Keratinocyte (primary cell): ENCODE data around the gene TSPAN18. TPM values are rescaled to one million over a fixed set of nuclear protein-coding genes. Genes with fewer than 3 reads are reported as not detected.

Experiments
- DNase-seq: peaks from one replicate; pipeline ENCODE4 v3.0.0-alpha.2; 2011; ENCODE audit warnings: low read depth, missing footprints, low spot score
- FAIRE-seq: peaks from 2 replicates; lab custom pipeline; 2011; peaks lifted over from hg19 to GRCh38; lab: Jason Lieb, UNC
- H2AFZ ChIP-seq: 2 replicates; pipeline ENCODE4 v1.6.0; 2012; ENCODE audit warnings: low read length, control low read depth, inconsistent platforms; ENCODE audit not compliant: control insufficient read depth
- H3K27ac ChIP-seq: 2 replicates; pipeline ENCODE4 v1.5.1; 2011; ENCODE audit warnings: low read length; ENCODE audit not compliant: control insufficient read depth, insufficient read depth
- H3K27me3 ChIP-seq: 3 replicates; pipeline ENCODE4 v1.6.0; 2011; ENCODE audit warnings: low read length; ENCODE audit not compliant: control insufficient read depth, insufficient read depth; ENCODE audit errors: extremely low read depth
- H3K36me3 ChIP-seq, 2 experiments: 2 replicates in 1 of 2; 3 replicates in 1 of 2; pipeline ENCODE4 v1.5.1; 2011; ENCODE audit warnings: low read length in 2 of 2, mild to moderate bottlenecking in 1 of 2; ENCODE audit not compliant: control insufficient read depth in 2 of 2, insufficient read depth in 2 of 2; ENCODE audit errors: extremely low read depth in 1 of 2
- H3K4me1 ChIP-seq: 3 replicates; pipeline ENCODE4 v1.5.1; 2011; ENCODE audit warnings: low read length; ENCODE audit not compliant: control insufficient read depth, insufficient read depth; ENCODE audit errors: extremely low read depth
- H3K4me2 ChIP-seq: 3 replicates; pipeline ENCODE4 v1.6.0; 2011; ENCODE audit warnings: low read depth, low read length; ENCODE audit not compliant: control insufficient read depth, insufficient read depth; ENCODE audit errors: extremely low read depth
- H3K4me3 ChIP-seq, 3 experiments: fragments of 200-600 bp in 1 of 3; sonication (generic) in 1 of 3; 2 replicates in 2 of 3; 3 replicates in 1 of 3; pipeline ENCODE4 v1.5.1; 2011 to 2016; ENCODE audit warnings: low read length in 3 of 3, mild to moderate bottlenecking in 3 of 3, control low read depth in 2 of 3, inconsistent platforms in 1 of 3, low read depth in 1 of 3, mixed read lengths in 1 of 3, mixed run types in 1 of 3, moderate library complexity in 1 of 3; ENCODE audit not compliant: control insufficient read depth in 2 of 3, insufficient read depth in 2 of 3; ENCODE audit errors: extremely low read depth in 1 of 3
- H3K79me2 ChIP-seq: 2 replicates; pipeline ENCODE4 v1.6.0; 2012; ENCODE audit warnings: low read length; ENCODE audit not compliant: control insufficient read depth, insufficient read depth
- H3K9ac ChIP-seq: 3 replicates; pipeline ENCODE4 v1.6.0; 2011; ENCODE audit warnings: low read length; ENCODE audit not compliant: control insufficient read depth, insufficient read depth; ENCODE audit errors: extremely low read depth
- H3K9me1 ChIP-seq: 3 replicates; pipeline ENCODE4 v1.6.0; 2011; ENCODE audit warnings: low read length; ENCODE audit not compliant: control insufficient read depth, insufficient read depth; ENCODE audit errors: extremely low read depth
- H3K9me3 ChIP-seq: 2 replicates; pipeline ENCODE4 v1.5.1; 2012; ENCODE audit warnings: low read depth, low read length; ENCODE audit not compliant: control insufficient read depth
- H4K20me1 ChIP-seq: 3 replicates; pipeline ENCODE4 v1.6.0; 2011; ENCODE audit warnings: low read length; ENCODE audit not compliant: control insufficient read depth, insufficient read depth; ENCODE audit errors: extremely low read depth
- EZH2 ChIP-seq: IDR thresholded peaks from one replicate; pipeline ENCODE4 v1.6.1; 2012; ENCODE audit warnings: inconsistent platforms, mild to moderate bottlenecking, low read length, moderate library complexity
- dilution Hi-C: fragments of 300-500 bp; cut with MboI; formaldehyde crosslinking; loops from one replicate; pipeline ENCODE4 v1.7.0; 2020; ENCODE audit warnings: low sequenced_read_pairs; ENCODE audit not compliant: extremely low pct_ligation_motif_present
- polyA plus RNA-seq, 5 experiments: library from polyadenylated mRNA; depleted of rRNA in 3 of 5; stranded (reverse) in 3 of 5; stranded (forward) in 1 of 5; unstranded in 1 of 5; fragments of >200 nt; gene quantifications; 1 replicate in 1 of 5; 2 replicates in 3 of 5; 3 replicates in 1 of 5; pipeline versions ENCODE4 v1.2.1 to v1.2.3, GENCODE V29; 2011 to 2012; ENCODE audit warnings: missing spikeins in 2 of 5, low read depth in 1 of 5, low replicate concordance in 1 of 5
- TF ChIP-seq, protein P1 (sequence below), 3 experiments: IDR thresholded peaks in 1 of 3; conservative IDR thresholded peaks in 1 of 3; optimal IDR thresholded peaks in 1 of 3; 2 replicates in 2 of 3; 3 replicates in 1 of 3; pipeline versions ENCODE3 to v1.5.1; 2011; ENCODE audit warnings: low read length in 3 of 3, mild to moderate bottlenecking in 3 of 3, moderate library complexity in 2 of 3, control low read depth in 1 of 3, inconsistent platforms in 1 of 3; ENCODE audit not compliant: insufficient read depth in 2 of 3; ENCODE audit errors: extremely low read depth in 1 of 3

Gene TSPAN18
- polyA plus RNA-seq, 1 donor (not counting 4 experiments of a cell fraction or from before 2014, with no cell fraction given) = not detected

DNA sequence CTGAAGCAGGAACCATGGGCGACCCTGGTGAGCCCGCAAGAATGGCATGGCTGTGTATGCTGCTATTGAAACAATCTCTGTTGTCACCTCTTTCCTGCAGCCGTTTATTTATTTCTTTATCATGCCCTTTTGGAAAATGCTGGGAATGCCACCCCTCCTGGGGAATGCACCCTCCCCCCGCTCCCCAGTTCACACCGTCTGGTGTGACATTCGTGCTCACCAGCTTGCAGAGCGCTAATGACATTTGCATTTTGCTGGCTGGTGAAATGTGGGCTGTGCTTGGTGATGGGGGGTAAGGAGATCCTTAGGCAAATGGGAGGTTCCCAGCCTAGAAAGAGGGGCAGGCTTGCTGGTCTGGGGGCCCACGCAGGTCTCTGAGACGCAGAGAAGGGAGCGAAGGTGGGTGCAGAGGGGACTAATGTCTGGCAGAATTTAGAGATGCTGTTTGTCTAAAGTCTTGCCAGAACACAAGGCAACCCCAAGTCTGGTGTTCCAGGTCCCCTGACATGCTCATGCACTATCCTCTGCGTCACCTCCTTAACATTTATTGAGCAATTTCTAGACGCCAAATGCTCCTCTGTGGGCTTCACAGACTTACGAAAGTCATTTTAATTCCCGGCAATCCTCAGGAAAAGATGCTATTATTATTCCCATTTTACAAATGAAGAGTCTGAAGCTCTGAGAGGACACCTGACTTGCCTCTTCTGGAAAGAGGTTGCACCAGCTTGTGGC is 132.2 kb downstream of the TSPAN18 start:
- no peak overlapping the region for H3K4me2 ChIP-seq
- H4K20me1 ChIP-seq = peaks cover 19% of the 10 kb centered on the region
- no peaks in the 10 kb centered on the region for H3K9me3 ChIP-seq
- DNase-seq (no peak), FAIRE-seq (no peak)
- no peaks in the 10 kb centered on the region for H3K9me1 ChIP-seq
- TF ChIP-seq EZH2 = no peak
- TF ChIP-seq, protein P1, sequence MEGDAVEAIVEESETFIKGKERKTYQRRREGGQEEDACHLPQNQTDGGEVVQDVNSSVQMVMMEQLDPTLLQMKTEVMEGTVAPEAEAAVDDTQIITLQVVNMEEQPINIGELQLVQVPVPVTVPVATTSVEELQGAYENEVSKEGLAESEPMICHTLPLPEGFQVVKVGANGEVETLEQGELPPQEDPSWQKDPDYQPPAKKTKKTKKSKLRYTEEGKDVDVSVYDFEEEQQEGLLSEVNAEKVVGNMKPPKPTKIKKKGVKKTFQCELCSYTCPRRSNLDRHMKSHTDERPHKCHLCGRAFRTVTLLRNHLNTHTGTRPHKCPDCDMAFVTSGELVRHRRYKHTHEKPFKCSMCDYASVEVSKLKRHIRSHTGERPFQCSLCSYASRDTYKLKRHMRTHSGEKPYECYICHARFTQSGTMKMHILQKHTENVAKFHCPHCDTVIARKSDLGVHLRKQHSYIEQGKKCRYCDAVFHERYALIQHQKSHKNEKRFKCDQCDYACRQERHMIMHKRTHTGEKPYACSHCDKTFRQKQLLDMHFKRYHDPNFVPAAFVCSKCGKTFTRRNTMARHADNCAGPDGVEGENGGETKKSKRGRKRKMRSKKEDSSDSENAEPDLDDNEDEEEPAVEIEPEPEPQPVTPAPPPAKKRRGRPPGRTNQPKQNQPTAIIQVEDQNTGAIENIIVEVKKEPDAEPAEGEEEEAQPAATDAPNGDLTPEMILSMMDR (optimal IDR thresholded peaks at IDR 0.05 in 1 of 3, IDR thresholded peaks at IDR 0.05 in 1 of 3, conservative IDR thresholded peaks at IDR 0.05 in 1 of 3; ENCODE audit: extremely low read depth in 1 of 3, insufficient read depth in 2 of 3, low read length in 3 of 3) = no peak
- peaks cover 12% of the 10 kb centered on the region for H3K4me1 ChIP-seq
- no peak overlapping the region for H2AFZ ChIP-seq
- no peak overlapping the region for H3K9ac ChIP-seq
- H3K4me3 ChIP-seq = no peak overlapping the region
- H3K36me3 ChIP-seq = no peaks in the 10 kb centered on the region
- dilution Hi-C loops = no loop called here
- H3K27me3 ChIP-seq = peaks cover 72% of the 10 kb centered on the region
- no peaks in the 10 kb centered on the region for H3K79me2 ChIP-seq
- H3K27ac ChIP-seq = no peak overlapping the region

DNA sequence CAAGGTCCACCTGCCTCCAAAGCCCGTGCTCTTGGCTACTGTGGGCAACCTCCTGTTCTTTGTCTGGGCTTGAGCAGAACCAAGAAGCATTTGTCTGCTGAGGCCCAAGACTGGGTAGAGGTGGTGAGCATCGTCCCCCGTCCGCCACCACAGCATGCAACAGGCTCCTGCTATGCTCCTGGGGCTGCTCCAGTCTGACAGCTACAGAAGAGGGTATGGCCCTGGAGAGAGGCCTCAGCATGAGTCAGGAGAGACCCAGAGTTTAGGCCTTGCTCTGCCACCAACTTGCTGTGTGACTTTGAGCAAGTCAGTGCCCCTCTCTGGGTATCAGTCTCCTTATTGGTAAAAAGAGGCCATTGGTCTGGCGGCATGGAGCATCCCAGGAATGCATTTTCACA is 132.8 kb downstream of the TSPAN18 start:
- no peaks in the 10 kb centered on the region for H3K9me1 ChIP-seq
- no peak overlapping the region for H3K9ac ChIP-seq
- dilution Hi-C loops = no loop called here
- TF ChIP-seq EZH2 = no peak
- TF ChIP-seq, protein P1 (optimal IDR thresholded peaks at IDR 0.05 in 1 of 3, IDR thresholded peaks at IDR 0.05 in 1 of 3, conservative IDR thresholded peaks at IDR 0.05 in 1 of 3; ENCODE audit: extremely low read depth in 1 of 3, insufficient read depth in 2 of 3, low read length in 3 of 3) = no peak
- DNase-seq = no peak
- peaks cover 73% of the 10 kb centered on the region for H3K27me3 ChIP-seq
- H3K79me2 ChIP-seq = no peaks in the 10 kb centered on the region
- no peak overlapping the region for H3K27ac ChIP-seq
- H3K36me3 ChIP-seq = no peaks in the 10 kb centered on the region
- H3K4me3 ChIP-seq = no peak overlapping the region
- FAIRE-seq = no peak
- H3K4me1 ChIP-seq = peaks cover 12% of the 10 kb centered on the region
- H3K9me3 ChIP-seq = no peaks in the 10 kb centered on the region
- no peak overlapping the region for H2AFZ ChIP-seq
- H4K20me1 ChIP-seq = peaks cover 19% of the 10 kb centered on the region
- no peak overlapping the region for H3K4me2 ChIP-seq
